ENCODE data around the gene CACNA2D4.

- TF ChIP-seq CTCF (IDR thresholded peaks at IDR 0.05; ENCODE audit: low read length) (no peak), EZH2 (optimal IDR thresholded peaks at IDR 0.05; ENCODE audit: low read depth, low read length) (no peak), EZH2phosphoT487 (IDR thresholded peaks at IDR 0.05; ENCODE audit: low read length) (no peak)
These were observed 31.5 kb upstream of the CACNA2D4 start for GRCh38 chr12:1949771-1950470.
